NCI-H146 (cell line): ENCODE results near the gene DMTF1.
"Not testable (repeated sequence)": the region's sequence is repeated elsewhere in the genome, so short reads cannot be mapped to it uniquely, and the experiment has no call there.

Source experiments
- DNase-seq: peaks from one replicate; lab custom pipeline; 2025; lab: John Stamatoyannopoulos, UW

Gene DMTF1

DNA sequence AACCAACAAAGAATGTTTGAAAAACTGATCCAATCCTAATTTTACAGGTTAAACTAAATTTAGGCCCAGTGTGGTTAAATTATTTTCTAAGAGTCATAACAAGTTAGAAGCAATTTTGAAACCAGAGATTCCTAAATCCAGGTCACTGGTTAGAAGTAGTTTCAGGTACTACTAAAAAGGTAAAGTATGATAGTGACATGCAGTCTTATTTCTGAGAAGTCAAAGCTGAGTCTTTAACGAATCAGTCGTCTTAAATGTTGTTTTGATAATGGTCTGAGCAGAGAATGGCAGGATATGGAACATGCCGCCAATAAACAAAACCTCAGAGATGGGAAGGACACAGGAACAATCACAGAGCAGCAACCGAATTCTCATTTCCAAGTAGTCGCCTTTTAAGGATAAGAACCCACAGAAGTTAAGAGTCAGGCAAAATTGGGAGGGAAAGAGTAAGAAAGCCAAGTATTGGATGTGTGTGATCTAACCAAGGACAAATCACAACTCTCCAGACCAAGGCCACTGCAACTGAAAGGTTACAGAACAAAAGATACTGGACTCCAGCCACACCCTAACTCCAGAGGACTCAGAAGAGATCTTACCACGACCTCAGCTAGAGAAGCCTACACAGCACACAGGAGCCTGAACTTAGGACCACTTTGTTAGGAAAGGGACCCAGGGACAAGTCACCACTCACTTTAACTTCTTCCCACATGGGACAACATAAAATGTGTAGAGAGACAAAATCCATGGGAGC lies 47.6 kb downstream of the DMTF1 start:
- no peak for DNase-seq

DNA sequence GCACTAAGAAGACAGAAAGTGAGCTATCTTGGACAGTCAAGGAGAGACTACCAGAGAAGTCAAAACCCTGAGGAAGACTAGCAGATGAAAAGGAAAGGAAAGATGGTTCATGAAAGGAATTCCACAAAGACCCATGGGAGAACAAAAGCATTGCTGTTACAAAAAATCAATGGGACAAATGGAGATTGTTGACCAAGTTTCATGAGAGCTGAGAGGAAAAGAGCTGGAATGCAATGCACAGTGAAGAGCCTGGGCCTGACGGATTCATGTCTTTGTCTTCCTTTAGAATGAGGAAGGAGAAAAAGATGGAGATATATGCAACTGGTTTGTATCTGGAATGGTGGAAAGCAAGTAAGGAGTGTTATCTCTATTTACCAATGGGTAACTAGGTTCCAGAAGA lies 50.0 kb downstream of the DMTF1 start:
- DNase-seq = no peak

DNA sequence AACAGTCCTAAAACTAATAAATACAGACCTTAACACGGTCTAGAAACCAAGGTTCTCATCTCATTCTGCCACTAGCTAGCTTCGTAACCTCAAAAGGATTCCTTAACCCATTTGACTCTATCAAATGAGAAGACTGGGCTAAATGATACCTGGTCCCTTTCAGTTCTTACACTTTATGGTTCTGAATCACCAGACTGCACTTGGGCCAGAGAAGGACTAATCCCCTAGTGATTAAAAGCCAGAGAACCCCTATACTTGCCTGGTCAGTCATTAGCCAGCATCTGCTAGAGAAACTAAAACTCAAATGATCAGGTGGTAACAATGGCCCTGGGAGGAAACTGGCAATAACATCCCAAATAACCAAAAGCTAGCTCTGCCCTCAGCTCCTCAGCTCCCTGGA lies 50.5 kb downstream of the DMTF1 start:
- DNase-seq = no peak

DNA sequence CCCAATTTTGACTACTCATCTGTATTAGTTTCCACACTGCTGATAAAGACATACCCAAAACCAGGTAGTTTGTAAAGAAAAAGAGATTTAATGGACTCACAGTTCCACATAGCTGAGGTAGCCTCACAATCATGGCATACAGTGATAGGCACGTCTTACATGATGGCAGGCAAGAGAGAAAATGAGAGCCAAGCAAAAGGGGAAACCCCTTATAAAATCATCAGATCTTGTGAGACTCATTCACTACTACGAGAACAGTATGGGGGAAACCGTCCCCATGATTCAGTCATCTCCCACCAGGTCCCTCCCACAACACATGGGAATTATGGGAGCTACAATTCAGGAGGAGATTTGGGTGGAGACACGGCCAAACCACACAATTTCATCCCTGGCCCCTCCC lies 51.7 kb downstream of the DMTF1 start:
- DNase-seq = not testable (repeated sequence)

DNA sequence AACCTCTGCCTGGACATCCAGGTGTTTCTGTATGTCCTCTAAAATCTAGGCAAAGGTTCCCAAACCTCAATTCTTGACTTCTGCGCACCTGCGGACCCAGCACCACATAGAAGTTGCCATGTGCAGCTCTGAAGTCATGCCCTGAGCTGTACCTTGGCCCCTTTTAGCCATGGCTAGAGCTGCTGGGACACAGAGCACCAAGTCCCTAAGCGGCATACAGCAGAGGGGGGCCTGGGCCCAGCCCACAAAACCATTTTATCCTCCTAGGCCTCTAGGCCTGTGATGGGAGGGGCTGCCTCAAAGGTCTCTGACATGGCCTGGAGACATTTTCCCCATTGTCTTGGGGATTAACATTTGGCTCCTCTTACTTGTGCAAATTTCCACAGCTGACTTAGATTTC lies 52.7 kb downstream of the DMTF1 start:
- no peak for DNase-seq

DNA sequence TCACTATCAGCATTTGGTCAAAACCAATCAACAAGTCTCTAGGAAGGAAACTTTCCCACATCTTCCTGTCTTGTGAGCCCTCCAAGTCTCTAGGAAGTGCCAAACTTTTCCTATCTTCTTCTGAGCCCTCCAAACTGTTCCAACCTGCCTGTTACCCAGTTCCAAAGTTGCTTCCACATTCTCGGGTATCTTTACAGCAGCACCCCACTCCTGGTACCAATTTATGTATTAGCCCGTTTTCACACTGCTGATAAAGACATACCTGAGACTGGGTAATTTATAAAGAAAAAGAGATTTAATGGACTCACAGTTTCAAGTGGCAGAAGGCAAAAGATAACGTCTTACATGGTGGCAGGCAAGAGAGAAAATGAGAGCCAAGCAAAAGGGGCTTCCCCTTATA lies 53.4 kb downstream of the DMTF1 start:
- not testable (repeated sequence) for DNase-seq

DNA sequence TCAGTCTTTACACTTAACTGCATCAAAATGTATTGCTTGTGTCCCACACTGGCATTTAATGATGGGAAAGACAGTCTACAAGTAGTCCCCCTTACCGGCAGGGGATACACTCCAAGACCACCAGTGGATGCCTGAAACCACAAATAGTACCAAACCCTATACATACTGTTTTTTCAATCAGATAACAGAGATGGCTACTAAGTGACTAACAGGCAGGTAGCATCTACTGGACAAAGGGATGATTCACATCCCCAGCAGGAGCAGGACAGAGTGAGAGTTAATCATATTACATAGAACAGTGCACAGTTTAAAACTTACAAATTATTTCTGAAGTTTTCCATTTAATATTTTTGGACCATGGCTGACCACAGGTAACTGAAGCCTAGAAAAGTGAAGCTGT lies 54.1 kb downstream of the DMTF1 start:
- no peak for DNase-seq

DNA sequence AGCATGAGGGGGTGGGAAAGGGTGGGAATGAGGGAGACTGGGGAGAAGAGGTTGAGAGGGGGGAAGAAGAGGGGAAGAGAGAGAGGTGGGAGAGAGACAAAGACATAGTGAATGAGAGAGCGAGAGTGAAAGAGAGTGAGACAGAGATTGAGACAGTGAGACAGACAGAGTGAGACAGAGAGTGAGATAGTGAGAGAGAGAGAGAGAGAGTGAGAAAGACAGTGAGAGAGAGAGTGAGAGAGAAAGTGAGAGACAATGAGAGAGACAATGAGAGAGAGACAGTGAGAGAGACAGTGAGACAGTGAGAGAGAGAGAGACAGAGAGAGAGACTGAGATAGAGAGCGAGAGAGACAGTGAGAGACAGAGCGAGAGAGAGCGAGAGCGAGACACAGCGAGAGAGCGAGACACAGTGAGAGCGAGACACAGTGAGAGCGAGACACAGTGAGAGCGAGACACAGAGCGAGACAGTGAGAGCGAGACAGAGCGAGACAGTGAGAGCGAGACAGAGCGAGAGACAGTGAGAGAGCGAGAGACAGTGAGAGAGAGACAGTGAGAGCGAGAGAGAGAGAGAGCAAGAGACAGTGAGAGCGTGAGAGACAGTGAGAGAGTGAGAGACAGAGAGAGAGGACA lies 57.2 kb downstream of the DMTF1 start:
- no peak for DNase-seq

DNA sequence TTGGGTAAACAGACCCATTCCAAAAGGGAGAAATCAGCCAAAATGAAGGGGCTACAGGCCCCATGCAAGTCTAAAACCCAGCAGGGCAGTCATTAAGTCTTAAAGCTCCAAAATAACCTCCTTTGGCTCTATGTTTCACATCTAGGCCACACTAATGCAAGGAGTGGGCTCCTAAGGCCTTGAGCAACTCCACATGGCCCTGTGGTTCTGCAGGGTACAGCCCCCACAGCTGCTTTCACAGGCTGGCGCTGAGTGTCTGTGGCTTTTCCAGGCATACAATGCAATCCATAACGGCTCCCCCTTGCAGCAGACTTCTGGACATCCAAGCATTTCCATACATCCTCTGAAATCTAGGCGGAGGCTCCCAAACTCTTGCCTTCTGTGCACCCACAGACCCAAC lies 58.3 kb downstream of the DMTF1 start:
- no peak for DNase-seq

DNA sequence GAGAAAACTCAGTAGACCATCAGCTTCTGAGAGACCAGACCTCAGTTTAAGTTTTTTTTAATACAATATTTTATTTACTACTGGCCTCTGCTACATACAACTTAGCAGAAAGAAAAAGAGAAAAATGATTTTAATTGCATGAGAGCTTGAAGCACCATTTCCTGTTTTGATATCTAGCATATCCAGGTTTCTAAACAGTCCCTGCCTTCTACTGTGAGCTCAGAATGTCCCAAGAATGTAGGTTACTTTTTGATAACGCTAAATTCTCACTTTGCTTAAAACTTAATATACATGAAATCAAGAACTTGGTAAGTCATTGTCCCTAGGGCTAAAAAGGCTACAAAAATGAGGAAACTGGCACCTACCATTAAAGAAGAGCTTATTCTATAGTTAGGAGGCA lies 60.2 kb downstream of the DMTF1 start:
- no peak for DNase-seq

DNA sequence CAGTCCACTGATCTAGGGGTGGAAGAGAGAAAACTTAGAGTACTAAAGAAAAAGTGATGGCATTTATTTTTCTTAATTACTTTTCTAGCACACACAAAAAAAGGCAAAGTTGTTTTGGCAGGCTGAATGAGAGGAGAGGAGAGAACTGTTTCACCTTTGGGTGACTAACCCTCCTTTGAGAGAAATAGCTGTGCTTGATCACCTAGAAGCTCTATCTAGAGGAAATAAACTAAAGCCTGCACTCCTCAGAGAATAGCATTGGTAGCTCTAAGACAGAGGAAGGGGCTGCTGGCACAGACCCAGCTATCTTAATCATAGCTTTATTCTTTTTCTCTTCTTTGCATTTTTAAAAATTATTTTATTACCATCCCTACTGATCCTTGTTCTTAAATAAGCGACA lies 61.0 kb downstream of the DMTF1 start:
- no peak for DNase-seq

DNA sequence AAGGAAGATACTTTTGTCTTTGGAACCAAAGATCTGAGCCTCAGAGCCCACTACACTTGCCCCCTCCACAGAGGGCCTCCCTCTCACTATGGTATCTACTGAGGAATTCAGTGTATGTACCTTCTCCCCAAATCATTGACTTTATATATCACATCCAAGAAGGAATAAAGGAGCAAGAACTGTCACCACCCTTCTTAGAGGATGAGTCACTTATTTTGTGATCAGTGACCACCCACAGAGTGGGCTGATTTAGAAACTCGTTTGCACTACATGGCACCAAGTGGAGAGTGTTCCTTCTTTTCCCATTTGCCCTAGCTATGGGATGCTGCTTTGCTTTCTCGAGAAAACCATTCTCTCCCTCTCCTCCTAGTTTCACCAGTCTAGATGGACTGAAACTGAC lies 61.6 kb downstream of the DMTF1 start:
- DNase-seq = no peak

DNA sequence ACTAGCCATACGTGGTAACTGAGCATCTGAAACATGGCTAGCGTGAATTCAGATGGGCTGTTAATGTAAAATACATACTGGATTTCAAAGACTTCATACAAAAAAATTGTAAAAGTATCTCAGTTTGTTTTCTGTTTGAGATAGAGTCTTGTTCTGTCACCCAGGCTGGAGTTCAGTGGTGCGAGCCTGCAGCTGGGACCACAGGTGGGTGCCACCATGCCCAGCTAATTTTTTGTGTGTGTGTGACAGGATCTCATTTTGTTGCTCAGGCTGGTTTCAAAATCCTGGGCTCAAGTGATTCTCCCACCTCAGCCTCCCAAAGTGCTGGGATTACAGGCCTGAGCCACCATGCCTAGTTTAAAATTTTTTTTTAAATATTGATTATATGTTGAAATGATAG lies 62.8 kb downstream of the DMTF1 start:
- no peak for DNase-seq

DNA sequence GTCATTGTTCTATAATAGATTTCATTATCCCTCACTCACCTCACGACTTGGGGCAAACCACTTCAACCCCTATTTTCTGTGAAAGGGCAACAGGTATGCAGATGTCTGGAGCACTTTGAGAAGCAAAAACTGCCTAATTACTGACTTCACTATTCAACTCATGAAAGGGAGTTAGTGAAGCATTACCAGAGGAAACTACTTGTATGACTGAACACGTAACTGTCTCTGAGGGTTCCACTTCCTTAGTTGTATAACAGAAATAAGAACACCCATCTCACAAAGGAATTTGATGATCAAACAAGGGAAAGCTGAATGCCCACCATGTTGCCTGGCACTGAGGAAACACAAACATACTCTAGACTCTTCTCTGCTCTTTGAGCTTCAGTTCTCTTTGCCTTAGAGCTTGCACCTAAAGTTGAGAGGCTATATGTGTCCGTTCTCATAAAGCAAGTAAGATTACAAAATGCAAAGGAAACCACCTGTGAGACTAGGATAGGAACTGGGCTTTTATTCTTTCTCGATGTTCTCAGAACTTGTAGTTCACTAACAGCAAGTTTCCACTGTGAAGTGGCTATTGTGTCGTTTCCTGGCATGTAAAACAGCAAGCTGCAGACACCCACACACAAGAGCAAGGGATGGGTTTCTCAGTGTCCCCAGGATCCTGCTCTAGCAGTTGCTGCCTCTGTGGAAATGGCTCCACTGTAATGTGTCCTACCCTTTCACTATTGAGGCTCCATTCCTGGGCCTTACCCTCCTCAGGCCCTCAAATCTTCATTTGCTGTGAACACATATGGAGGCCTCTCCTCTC lies 64.7 kb downstream of the DMTF1 start:
- DNase-seq = no peak

DNA sequence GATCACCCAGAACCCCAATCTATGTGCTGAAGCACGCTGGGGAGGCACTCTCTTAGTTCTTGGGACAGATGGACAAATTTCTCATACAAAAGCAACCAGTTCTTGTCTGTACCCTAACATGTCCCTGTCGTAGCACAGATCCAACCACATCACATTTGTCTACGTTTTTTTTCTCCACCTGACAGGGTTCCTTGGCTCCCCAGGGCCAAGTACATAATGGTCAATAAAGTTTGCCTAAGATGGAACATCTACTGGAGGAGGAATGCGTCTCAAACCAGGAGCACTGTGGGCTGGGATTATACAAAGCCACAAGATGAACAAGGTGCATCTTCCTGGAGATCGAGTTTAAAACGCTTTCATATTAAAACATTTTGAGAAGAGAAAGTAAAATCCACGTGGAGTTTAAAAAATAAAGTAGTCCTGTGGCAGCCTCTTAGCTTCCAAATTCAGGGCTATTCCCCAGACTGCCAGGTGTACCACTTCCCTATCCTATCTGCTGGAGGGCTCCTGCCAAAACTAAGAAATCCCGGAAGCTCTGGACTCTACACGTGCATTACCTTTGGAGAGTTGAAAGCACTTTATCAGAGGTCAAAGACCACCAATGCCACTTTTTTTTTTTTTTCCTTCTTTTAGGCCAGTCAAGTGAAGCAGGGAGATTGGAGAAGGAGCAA lies 65.9 kb downstream of the DMTF1 start:
- no peak for DNase-seq

DNA sequence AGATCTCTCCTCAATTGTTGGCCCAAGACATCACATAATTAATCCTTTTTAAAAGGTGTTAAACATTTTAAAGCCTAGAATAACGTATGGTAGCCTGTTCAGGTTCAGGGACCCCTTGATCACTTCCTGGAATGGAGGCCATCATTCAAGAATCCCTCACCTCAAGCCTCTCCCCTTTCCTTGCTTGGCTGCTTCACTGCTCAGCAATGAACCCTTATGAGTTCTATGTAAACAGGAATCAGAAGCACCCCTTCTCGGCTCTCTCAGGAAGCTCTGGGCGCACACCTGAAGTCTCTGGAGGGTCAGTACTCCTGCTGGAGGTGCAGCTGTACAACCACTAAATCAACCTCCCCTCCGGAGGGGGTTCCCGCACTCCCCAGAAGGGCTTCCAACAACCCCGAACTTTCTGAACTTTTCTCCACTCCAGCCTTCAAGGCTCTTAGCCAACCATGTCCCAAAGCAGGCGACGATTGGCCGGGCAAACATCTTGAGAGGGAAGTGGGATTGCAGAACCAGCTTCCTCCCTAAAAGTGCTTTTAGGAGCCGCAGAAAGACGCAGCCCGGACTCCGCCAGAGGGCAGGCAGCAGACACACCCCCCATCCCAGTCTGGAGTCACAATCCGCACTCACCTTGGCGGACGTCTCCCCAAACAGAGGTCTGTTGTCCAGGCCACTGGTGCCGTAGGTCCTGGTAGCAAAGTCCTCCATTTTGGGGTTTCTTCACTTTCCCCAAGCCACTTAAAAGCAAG lies 66.7 kb downstream of the DMTF1 start:
- DNase-seq = no peak

DNA sequence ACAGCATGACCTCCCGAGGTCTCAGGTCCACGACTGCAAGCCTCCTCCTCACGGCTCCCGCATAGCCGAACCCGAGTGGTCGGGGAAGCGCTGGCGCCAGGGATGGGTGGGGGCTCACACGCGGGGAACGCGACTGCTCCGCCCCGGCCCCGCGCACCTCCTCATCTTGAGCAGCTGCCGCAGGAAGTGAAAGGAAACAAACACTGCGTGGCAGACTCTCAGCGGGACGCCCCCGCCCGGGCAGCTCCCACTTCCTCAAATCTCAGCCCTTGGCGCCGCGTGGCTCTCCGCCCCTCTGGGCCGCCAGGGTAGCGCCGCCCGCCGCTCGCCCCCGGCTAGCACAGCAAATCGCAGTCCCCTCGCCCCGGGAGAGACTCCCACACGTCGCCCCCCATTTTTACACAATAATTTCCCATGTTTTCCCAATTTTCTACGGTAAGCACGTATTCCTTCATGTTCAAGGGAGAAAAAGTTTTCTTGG lies 67.3 kb downstream of the DMTF1 start, which contains the start of gene TMEM243:
Gene TMEM243 (minus strand): TSS at position 188 of the 481 bp plus-strand sequence. CDS start 229 bp downstream, outside the sequence.
- DNase-seq = peak; percentile 67

DNA sequence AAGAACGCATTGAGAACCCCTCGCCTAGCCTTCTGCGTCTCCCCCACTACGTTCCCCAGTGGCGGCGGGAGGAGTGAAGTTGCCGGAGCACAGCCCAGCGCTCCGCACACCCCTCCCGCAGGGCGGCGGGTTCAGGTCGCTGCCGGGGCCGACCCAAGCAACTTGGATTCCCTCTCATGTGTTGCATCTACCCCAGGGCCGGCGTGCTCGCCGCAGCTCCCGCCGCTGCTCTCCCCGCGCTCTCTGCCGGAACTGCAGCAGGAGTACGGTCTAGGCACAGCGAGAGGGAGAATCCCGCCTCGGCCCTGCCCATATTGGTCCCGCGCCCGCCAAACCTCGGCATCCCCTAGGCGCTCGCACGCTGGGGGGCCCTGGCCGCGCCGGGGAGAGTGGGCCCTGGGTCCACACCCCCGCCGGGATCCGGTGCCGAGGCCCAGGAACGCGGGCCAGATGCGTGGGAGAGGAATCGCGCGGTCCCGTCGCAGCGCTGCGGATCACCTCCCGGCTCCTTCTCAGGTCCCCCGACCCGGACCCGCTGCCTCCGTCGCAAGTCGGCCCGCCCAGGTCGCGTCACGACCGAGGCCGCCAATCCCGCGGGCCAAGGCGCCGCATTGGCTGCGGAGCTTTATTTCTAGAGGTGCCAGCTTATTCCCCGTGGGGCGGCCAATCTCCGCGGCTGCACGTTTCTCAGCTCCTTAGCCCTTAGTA lies 67.9 kb downstream of the DMTF1 start:
- DNase-seq = peak; percentile 83

DNA sequence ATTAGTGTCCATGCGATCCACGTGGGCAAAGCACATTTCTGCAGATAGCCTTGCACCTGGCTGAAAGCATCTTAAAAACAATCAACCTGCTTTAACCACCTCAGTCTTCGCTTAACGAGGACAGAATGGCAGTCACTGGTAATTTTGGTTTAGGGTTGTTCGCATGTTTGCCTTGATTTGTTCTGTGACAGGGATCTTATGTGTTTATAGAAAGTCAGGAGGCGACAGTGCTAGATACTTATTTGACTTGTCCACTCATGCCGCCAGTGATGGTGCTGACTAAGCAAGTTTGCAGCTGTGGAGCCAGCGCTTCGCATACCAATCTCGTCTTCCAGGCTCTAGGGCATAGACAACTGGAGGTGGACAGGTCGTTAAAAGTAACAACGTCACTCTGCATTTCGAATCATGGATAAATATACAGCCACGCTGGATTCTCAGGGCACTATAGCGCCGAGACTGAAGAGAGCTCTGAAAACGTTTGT lies 68.5 kb downstream of the DMTF1 start:
- peak; percentile 33 for DNase-seq

DNA sequence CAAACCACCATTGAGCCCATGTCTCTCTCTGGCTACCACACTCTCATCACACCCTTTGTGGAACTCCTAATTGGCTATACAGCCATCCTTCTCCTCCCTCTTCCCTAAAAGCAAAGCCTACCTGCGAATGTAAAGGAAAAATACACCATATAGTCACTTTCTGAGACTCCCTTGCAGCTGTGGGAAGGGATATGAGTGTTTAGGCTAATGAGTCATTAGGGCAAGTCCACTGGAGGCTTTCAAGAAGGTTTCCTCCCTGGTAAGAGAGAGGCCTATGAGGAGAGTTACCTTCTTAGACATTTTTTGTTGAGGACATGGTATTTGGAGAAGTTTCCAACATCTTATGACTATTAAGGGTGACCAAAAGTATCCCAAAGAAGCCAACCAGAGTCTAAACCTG lies 71.4 kb downstream of the DMTF1 start:
- DNase-seq = no peak

DNA sequence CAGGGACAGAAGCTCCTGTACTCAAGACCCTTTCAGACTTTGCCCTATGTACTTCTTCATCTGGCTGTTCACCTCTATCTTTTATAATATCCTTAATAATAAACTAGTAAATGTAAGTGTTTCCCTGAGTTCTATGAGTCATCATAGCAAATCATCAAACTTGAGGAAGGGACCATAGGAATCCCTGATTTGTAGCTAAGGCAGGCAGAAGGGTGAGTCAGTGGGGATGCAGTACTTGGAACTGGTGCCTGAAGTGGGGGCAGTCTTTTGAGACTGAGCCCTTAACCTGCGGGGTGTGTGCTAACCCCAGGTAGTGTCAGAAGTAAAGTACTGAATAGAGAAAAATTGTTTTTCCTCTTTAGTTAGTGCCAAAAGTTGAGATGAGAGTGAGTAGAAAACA lies 73.4 kb downstream of the DMTF1 start:
- no peak for DNase-seq
